Right forelimb (tissue), 1 donor: ENCODE results near the gene MAGI2.

Experiments used
- DNase-seq: peaks from one replicate; pipeline ENCODE4 v3.0.0-alpha.2; 2018

Gene MAGI2

DNA sequence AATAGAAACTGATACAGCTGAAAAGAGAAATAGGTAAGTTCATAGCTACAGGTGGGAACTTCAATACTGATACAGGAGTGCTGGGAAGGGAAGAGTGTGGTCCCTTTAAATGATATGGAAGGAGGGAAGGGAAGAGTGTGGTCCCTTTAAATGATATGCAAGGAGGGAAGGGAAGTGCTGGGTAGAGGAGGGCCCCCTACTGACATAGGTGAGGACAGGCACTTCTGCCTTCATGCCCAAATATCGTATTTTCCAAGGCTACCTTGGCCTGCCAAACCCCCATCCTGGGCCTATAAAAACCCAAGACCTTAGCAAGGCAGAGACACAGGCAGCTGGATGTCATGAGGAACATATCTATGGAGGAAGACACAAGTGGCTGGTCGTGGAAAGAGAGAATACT is 92.3 kb downstream of the MAGI2 start:
- DNase-seq, result no peak

DNA sequence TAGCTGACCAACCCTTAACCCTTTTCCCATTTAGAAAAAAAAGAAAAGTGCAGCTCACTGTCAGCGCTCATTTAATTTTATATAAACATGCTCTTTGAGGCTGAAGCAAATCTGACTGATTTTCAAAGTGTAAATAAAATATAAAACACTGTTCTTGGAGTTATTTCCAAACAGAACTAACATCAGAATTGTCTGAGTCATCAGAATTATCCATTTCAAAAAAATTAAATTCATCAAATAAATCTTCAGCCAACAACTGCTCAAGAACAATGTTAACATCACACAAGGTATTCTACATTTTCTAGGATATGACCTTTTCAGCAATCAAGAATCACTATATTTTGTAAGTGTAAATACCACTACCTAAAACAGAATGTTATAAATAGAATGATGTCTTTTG is 93.6 kb downstream of the MAGI2 start:
- no peak for DNase-seq

DNA sequence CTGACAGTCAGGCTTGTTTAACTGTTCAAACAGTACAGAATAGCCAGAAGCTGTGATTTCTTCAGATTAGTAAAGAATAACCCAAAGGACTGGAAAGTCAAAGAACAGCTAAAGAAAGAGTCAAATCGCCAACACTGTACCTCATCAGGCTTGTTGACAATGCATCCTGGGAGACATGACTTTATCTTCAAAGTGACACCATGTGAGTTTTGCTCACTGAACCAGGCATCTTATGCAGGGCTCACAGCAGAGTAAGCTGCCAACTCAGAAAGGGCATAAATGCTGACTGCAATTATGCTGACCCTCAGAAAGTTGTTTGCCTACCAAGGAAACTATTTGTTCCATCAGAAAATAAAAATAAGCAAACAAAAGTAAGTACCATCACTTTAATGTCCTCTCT is 96.4 kb downstream of the MAGI2 start:
- DNase-seq, result no peak

DNA sequence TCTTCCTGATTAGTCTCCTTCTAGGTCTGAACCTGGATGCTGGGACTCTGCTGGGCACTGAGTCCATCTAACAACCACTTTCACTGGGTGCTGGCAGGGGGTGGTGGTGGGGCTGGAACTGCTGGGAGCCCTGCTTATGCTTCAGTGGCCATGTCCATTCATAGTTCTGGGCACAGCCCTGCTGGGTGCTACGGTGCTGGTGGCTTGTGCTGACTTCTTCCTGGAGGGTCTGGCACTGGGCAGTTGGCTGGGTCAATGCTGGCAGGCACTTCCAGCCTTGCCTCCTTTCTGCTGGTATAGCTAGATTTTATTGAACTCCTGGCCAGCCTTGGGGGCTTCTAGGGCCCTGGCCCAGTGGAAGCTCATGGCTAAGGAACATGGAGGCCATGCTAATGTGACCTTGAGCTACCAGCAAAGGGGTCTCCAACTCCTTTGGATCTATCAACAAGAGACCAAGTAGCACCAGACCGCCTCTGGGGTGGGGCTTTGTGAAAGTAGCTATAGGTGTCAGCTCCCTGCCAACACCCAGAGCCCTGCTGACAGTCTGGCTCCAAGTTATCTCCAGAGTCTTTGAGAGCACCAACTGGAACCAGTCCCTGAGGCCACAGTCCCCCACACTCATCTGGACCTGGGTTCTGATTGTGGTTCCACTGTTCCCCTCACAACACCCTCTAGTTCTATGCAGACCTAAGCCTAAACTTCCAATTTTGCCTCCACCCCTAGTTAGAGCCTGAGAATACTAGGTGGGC is 99.6 kb downstream of the MAGI2 start:
- no peak for DNase-seq

DNA sequence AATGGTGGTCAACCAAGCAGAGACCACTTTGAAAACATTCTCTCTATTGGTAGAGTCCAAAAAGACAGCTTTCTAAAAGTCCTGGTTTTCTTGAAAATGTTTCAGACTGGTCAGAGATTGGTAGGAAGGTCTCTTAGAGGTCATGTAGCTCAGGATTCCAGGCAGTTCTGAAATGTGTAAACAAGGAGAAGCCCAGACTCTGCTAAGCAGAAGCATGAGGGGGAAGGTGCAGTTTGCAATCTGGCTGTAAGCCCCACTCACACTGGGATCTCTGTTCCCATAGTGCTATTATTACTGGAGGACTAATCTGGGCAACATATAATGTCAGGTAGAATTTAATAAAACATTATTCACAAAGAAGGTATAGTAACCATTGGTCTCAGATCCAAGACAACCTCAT is 101.1 kb downstream of the MAGI2 start:
- no peak for DNase-seq

DNA sequence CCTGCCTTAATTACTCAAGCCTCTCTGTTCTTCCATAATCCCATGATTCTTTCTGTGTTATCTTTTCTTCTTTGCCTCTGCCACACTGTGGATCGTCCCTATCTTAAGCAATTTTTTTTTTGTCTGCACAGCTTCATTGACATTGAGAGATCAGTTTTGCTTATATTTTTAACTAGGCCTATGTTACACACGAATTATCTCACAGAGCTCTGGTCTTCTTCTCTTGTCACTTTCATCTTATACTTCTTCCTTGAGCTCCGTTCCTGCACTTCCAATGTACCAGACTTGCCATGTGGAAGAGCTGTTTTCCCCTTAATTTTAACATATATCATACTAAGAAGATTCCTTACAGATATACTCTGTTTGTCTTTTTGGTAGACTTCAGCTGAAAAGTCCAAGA is 106.1 kb downstream of the MAGI2 start:
- no peak for DNase-seq

DNA sequence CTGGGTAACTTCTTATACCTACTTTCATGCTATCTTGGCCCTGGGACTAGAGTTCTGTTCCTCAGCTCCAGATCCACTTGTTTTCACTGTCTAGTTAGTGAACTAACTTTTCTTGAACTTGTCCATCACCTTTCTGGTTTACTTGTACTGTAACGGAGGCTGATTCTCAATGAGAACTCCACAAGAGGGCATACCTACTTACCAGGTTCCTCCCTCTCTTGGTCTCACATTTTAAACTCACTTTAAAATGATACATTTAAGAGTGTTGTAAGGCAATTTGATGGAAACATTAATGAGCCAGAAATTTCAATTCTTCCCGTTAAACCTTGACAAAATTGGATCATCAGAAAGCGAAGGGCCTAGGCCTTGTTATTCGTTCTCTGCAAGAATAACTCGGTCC is 111.6 kb downstream of the MAGI2 start:
- DNase-seq, result no peak

DNA sequence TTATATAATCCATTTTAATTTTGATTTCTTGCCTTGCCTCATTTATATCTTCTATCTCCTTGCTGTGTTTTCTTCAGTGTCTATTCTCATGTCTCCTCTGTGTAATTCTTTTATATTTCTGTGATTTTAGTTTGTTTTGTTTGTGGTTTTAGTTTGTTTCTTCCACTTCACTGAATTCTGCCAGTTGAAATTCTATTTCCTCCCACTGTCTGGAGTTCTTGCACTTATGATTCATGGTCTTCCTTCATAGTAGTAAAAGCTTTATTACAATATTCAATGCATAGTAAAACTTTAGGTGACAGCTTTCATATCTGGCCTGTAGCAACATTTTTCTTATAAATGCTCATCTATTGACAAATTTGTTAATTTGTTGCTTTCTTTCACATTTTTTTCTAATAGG is 113.3 kb downstream of the MAGI2 start:
- no peak for DNase-seq

DNA sequence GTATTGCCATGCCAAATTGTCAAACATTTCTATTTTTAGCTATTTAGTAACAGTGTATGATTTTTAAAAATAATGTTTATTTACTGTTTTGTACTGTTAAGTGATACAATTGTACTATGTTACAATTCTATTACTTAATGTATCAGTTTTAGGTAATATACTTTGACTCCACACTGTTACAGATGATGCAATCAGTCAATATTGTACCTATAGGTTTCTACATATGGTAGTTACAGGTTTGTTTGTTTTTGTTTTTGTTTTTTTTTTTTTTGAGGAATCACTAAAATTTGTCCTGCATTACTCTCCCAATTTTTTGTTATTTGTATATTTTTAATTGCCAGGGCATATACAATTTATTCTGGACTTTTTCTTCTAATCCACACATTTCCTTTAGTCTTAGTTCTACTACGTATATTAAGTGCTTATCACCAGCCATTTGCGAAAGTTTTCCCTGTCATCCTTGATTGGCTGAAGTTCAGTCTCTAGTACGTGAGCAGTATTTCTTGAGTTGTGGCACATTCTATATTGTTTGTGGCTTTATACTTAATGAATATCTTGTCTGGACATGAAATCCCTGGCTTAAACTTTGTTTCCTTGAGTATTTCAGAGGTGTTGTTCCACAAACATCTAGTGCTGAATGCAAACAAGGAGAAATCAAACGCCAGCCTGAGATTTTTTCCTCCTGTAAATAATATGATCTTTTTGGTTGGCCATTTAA is 114.1 kb downstream of the MAGI2 start:
- DNase-seq, result no peak

DNA sequence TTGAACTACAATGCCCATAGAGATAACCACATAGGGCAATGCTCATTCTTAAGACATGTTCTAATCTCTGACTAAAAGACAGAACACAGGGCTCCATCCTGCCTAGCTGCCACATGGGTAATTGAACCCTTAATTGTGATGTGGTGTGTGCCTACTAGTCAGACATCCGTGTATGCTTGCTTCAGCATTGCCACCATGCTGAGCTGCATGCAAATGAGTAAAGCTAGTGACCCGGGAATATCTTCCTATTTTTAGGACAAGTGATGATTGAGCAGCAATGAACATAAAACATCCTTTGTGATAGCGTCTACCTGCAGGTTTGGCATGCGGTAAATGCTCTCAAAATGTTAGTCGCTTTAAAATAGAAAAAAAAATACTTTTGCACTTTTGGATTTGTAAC is 115.8 kb downstream of the MAGI2 start:
- DNase-seq, result no peak

DNA sequence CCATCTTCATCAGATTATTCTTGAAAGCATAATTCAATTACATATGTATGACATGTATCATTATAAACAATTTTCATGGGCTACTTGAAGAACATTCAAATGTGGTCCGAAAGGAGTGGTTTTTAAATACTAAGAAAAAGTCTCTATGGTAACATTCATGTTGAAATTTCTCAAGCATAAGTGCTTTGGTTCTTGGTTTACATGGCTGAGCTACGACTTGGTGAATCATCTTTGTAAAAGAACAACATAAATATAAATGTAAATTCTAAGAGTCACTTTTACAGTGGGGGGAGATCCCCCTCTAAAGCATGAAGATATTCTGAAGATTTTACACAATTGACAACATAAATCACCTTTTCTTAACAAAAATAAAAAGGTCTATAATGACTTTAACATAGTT is 118.6 kb downstream of the MAGI2 start:
- no peak for DNase-seq

DNA sequence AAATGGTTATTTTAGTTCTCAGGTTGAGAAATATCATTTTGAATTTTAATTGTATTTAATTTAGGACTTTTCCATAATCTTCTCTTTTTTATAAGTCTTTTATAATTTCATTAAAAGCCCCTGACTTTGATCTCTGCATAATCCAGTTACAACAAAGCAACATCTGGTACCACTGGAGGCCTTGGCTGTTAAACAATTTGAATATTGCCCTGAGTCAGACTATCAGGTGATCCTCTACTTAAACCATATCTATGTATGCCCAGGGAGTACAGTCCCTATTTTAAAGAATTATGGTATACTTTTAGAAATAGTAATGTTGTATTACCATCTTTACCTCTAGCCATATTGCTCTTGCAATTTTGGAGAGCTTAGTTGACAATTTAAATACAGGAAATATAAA is 119.1 kb downstream of the MAGI2 start:
- no peak for DNase-seq

DNA sequence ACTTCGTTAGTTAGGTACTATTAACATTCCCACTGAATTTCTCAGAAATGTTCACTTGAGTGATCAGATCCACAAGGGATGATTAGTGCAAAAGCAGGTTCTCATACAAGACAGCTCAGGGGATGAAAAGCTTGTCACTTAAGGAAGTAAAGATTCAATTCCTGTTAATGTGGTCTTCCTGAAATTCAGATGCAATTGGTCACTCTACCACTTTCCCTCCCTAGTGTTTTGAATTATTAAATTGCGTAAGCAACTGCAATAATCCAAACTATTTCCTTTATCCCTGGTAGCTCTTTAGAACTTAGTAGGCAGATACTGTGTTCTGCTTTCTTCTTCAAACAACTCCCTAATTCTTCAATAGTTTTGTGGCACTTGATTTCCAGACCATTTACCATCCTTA is 121.4 kb downstream of the MAGI2 start:
- no peak for DNase-seq

DNA sequence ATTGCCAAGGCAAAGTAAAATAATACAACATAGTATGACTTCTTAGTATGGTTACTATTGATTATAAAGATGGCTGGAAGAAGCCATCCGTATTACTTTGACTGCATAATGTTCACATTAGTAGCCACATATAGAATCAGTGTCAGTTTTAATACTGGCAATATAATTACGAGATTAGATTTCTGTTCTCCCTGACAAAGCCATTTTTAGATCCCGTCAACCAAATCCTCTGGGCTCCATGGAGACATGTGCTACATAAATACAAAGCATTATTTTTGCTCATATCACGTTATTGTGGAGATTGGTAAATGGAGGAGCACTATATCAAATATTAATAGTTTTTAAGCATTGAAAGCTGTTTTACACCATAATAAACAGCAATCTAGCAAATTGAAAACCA is 124.0 kb downstream of the MAGI2 start:
- no peak for DNase-seq

DNA sequence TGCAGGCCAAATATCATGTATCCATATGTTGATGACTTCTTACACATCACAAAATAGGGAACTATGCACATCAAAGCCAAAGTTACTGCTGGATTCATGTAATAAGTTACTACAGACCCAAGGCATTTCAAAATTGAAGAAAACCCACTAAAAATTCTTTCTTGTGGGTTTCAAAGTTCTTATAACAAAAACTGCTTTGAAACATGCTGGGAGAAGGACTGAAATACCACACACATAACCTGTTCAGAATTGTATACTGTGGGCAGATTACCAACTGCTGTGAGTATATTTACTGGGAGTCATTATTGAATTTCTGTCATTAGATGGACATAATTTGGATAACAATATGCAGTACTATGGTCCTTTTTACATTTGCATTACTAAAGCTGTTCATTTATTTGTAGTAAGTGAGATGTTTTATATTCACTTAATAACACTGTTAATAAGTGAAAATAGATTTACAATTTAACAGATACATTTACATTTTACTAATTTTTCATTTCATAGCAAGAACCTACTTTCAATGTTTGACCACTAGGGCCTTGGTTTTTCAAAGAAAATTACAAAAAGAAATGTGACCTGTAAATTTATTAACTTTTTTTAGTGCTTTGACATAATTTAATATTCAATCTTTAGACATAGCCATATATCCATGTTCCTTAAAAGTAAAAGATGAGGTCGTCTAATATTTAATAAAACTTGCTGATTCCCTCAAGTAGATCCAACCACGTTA is 132.6 kb downstream of the MAGI2 start:
- DNase-seq, result no peak

DNA sequence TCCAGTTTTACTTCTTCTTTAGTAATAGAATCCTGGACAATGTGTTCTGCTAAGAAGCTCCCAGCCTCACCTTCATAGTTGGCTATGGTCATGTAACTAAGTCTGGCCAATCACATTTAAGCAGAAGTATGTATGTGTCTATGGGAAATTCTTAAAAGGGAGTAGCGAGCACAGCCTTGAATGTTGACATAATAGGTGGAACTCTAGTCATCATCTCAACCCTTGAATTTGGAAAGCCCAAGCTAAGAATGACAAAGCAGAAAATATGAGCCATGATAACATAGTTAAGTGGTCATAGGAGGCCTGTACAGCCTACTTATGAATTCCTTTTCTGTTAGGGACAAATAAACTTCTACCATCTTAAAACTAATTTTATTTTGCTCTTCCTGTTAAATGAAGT is 134.1 kb downstream of the MAGI2 start:
- DNase-seq, result no peak

DNA sequence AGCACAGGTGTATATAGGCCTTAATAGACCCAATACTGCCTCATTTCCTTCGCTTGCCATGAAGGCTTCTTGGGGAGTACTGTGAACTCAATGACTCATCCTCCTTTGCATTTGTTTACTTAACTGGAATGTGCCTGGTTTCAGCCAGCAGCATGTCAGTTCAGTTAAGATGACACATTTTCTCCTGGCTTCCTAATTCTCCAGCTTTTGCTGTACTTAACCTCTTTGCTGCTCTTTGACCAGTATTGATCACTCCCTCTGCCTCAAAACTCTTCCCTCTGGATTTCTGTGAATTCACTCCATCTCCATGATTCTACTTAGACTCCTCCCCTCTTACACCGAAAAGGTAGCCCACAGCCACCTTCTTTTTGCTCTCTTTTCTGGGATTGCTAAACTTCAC is 135.7 kb downstream of the MAGI2 start:
- no peak for DNase-seq

DNA sequence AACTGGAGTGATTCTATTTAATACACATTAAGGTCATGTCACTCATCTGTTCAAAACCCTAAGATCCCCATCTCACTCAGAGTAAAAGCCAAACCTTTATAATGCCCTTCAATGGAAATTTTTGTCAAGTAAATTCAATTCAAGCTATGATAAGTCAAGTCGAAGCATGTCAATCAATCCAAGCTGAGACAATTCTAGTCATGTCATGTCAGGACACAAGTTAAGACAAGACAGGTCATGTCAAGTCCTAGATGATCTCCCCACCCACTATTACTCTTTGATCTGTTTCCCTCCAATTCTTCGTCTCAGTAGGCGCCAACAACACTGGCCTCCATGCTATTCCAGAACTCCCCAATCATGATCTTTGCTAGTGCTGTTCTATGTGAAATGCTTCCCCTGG is 141.4 kb downstream of the MAGI2 start:
- DNase-seq, result no peak

DNA sequence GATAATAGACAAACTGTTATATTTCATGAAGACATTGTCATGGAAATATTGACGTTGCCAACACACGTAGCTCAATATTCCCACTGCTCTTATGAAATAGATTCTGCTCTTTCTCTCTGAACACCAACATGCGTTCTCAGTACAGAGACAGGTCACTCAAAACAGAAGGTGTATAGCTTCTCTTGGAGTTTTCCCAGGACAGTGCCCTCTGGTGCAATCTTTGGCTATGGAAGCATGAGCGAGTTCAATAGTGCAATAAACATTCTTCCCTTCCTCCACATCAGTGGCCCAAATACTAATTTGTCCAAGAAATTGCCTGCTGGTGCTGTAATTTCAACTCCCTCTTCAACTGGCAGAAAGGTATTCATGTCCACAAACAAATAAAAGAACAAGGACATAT is 145.3 kb downstream of the MAGI2 start:
- no peak for DNase-seq

DNA sequence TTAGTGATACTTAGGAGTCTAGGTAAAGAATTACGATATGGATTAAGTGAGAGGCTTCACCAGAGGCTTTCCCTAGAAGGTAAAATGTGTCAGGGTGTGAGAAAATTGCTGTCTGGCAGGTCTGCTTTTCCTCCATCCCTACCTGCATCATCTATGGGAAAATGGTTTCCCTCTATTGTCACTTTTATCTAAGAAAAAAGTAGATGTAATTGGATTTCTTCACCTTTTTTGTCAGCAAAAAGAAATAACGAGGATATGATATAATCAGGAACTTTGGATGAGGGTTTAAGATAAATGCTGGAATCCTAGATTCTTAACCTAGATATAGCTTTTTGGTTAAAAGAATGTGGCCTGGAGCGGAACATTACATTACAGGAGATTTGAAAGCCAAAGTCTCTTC is 146.1 kb downstream of the MAGI2 start:
- no peak for DNase-seq

DNA sequence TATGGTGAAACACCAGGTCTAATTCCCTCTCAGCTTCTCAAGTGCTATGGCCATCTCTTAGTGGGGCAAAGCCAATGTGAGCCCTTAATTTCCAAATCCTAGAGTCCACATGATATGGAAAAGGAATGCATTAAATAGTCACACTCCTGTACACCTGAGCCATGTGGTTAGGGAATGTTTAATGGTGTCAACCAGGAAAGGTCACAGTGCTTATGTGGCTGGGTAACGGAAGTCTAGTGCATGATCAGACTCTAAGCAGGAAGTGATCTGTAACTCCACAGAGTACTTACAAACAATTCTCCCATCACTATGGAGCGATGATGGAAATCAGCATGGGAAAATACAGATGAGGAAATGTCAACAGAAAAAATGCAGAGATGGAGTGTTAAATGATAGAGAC is 148.8 kb downstream of the MAGI2 start:
- no peak for DNase-seq

DNA sequence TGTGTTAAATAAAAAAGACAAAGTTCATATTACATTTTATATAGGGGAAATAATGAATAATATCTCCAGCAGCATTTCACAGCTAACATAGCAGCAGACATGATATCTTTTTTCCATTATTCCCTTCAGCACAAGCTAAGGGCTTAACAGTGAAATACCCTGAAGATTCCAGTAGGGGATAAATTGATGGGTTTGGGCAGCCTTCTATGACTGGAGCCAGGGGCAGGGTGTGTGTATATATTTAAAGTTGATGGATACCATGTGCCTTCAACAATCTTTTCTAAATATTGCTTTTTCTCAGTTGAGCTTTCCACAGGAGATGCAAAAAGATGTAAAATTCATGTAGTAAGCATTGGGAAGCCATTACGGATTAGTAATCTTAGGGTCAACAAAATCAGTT is 151.2 kb downstream of the MAGI2 start:
- no peak for DNase-seq

DNA sequence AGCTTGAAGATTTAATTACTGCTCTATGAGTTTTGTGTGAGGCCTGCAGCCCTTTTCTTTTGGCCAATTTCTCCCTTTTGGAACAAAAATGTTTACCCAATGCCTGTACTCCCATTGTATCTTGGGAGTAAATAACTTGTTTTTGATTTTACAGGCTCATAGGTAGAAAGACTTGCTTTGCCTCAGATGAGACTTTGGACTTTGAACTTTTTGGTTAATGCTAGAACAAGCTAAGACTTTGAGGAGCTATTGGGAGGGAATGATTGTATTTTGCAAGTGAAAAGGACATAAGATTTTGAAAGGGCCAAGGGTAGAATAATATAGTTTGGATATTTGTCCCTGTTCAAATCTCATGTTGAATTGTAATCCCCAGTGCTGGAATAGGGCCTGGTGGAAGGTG is 152.0 kb downstream of the MAGI2 start:
- no peak for DNase-seq

DNA sequence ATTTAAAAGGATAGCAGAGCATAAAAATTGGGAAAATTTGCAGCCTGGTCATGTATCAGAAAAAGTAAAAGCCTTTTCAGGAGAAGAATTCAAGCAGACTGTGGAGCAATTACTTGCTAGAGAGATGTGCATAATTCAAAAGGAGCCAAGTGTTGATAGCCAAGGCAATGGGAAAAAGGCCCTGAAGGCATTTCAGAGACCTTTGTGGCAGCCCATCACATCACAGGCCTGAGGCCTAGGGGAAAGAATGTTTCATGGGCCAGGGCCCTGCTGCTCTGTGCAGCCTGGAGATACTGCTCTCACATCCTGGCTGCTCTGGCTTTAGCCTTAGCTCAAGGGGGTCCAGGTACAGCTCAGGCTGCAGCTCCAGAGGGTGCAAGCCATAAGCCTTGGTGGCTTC is 152.9 kb downstream of the MAGI2 start:
- no peak for DNase-seq
